Choroid plexus epithelial cell (primary cell): ENCODE results near the gene NMNAT2.
"Not testable (repeated sequence)": the region's sequence is repeated elsewhere in the genome, so short reads cannot be mapped to it uniquely, and the experiment has no call there.

Experiments
- DNase-seq: peaks from one replicate; pipeline ENCODE4 v3.0.0-alpha.2; 2010; ENCODE audit warnings: low read depth
- H3K4me3 ChIP-seq: 2 replicates; pipeline ENCODE4 v1.5.1; 2011; ENCODE audit warnings: low read depth, mild to moderate bottlenecking, control low read depth, low read length, moderate library complexity
- CTCF ChIP-seq: conservative IDR thresholded peaks from 2 replicates; pipeline ENCODE4 v1.5.1; 2011; ENCODE audit warnings: low read depth, mild to moderate bottlenecking, control low read depth, inconsistent platforms, low read length, moderate library complexity

The NMNAT2 gene

GRCh38 chr1:183404476-183404875 is 13.7 kb downstream of the NMNAT2 start:
- H3K4me3 ChIP-seq, result no peak overlapping the region
- TF ChIP-seq CTCF, result no peak
- DNase-seq, result no peak

GRCh38 chr1:183403498-183403897 is 14.7 kb downstream of the NMNAT2 start:
- no peak for TF ChIP-seq CTCF
- DNase-seq, result no peak
- no peak overlapping the region for H3K4me3 ChIP-seq

- not testable (repeated sequence) for DNase-seq, H3K4me3 ChIP-seq
These were observed 16.6 kb downstream of the NMNAT2 start for GRCh38 chr1:183401565-183401964.

GRCh38 chr1:183394435-183394834 is 23.7 kb downstream of the NMNAT2 start:
- DNase-seq, result no peak
- no peak for TF ChIP-seq CTCF
- H3K4me3 ChIP-seq, result no peak overlapping the region

- H3K4me3 ChIP-seq, result no peak overlapping the region
- no peak for TF ChIP-seq CTCF
- no peak for DNase-seq
These were observed 26.3 kb downstream of the NMNAT2 start for GRCh38 chr1:183391863-183392262.

- TF ChIP-seq CTCF, result no peak
- no peak overlapping the region for H3K4me3 ChIP-seq
- DNase-seq, result no peak
These were observed 27.6 kb downstream of the NMNAT2 start for GRCh38 chr1:183390561-183390960.

GRCh38 chr1:183388735-183389134 is 29.4 kb downstream of the NMNAT2 start:
- H3K4me3 ChIP-seq, result no peak overlapping the region
- DNase-seq, result no peak
- no peak for TF ChIP-seq CTCF
